ENCODE data around the gene MAN1A1.

GRCh38 chr6:119353696-119354095 is 4.1 kb upstream of the MAN1A1 start:
- no peak for TF ChIP-seq HDGF (IDR thresholded peaks at IDR 0.05; ENCODE audit: borderline replicate concordance)
- TF ChIP-seq NFRKB (IDR thresholded peaks at IDR 0.05) = no peak
- no peak for TF ChIP-seq SP1 (IDR thresholded peaks at IDR 0.05)
- no peak for TF ChIP-seq ELF4 (IDR thresholded peaks at IDR 0.05)
- TF ChIP-seq BHLHE40 (IDR thresholded peaks at IDR 0.05; ENCODE audit: borderline replicate concordance) = no peak
- no peak for TF ChIP-seq ZNF384 (IDR thresholded peaks at IDR 0.05)
- TF ChIP-seq SUZ12 (IDR thresholded peaks at IDR 0.05) = no peak
- no peak for TF ChIP-seq LEF1 (IDR thresholded peaks at IDR 0.05; ENCODE audit: borderline replicate concordance)
